Measurements from ENCODE around the gene REXO5. TPM values are rescaled to one million over a fixed set of nuclear protein-coding genes. Genes with fewer than 3 reads are reported as not detected.

Gene REXO5
- total RNA-seq, 2 donors from 2014 or later, result 1.0 to 2.2 TPM

GRCh38 chr16:20865420-20866131 is 59.2 kb downstream of the REXO5 start:
- intact Hi-C loops (cut with DNase I), result loop anchor here in 1 of 2 donors (5.0 kb wide), 1 partner anchor 42 kb away; no protein-coding TSS in a partner anchor
- DNase-seq (ENCODE audit: low spot score), result no peak

DNA sequence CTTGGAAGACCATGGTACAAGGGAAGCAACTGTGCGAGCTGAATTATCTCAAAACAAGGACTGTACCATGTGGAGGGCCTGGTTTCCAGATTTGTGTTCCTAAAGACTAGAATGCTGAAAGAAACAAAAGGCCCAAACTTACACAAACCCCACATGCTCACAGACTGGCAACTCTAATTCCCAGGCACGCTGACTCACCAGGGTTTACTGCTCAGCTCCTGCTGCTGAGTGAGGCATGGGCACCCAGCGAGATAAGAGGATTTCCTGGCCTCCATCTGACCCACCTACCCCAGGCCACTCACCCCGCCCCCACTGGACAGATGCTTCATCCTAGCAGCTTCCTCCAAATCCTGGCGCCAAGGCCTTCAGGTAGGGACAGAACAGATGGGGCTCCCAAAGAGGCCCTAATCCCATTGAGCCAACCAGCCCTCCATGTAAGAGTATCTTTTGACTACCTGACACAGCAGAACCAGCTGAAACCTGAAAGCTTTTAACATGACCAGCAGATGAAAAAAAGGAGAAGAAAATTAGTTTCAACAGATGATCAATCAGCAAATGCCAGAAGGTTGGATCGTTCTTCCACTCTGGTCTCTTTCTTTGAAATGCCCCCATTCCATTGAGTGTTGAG is 59.9 kb downstream of the REXO5 start:
- intact Hi-C loops (cut with DNase I), result loop anchor here in 1 of 2 donors (5.0 kb wide), 1 partner anchor 41 kb away; no protein-coding TSS in a partner anchor
- DNase-seq (ENCODE audit: low spot score), result peak; percentile 86

GRCh38 chr16:20866801-20867200 is 60.5 kb downstream of the REXO5 start:
- DNase-seq (ENCODE audit: low spot score), result no peak
- intact Hi-C loops (cut with DNase I), result loop anchor here in 1 of 2 donors (5.0 kb wide), 1 partner anchor 40 kb away; no protein-coding TSS in a partner anchor

DNA sequence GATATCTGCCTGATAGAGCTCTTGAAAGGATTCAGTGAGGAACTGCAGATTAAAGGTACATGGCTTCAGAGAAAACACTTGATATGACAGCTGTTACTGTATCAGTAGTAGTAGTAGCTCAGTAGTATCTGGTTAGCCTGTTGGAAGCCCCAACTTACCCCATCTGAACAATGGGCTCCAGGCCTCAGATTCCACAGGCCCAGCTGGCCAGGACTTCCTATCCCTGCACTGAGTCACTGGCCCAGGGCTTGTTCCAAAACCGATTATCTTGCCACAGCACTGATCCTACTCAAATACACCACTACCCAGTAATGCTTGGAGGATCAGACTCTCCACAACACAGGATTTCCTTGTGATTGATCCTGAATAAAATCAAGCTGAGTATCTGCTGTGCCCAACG is 61.3 kb downstream of the REXO5 start:
- DNase-seq (ENCODE audit: low spot score), result no peak
- intact Hi-C loops (cut with DNase I), result loop anchor here in 1 of 2 donors (5.0 kb wide), 1 partner anchor 40 kb away; no protein-coding TSS in a partner anchor

GRCh38 chr16:20868890-20869289 is 62.6 kb downstream of the REXO5 start:
- peak; percentile 94 for DNase-seq (ENCODE audit: low spot score)
- intact Hi-C loops (cut with DNase I), result loop anchor here in 1 of 2 donors (5.0 kb wide), 1 partner anchor 38 kb away; no protein-coding TSS in a partner anchor

- DNase-seq (ENCODE audit: low spot score), result no peak
- intact Hi-C loops (cut with DNase I), result no loop called here
Observed at GRCh38 chr16:20870122-20870820, 63.9 kb downstream of the REXO5 start.

GRCh38 chr16:20871258-20871657 is 64.9 kb downstream of the REXO5 start:
- intact Hi-C loops (cut with DNase I), result no loop called here
- no peak for DNase-seq (ENCODE audit: low spot score)

DNA sequence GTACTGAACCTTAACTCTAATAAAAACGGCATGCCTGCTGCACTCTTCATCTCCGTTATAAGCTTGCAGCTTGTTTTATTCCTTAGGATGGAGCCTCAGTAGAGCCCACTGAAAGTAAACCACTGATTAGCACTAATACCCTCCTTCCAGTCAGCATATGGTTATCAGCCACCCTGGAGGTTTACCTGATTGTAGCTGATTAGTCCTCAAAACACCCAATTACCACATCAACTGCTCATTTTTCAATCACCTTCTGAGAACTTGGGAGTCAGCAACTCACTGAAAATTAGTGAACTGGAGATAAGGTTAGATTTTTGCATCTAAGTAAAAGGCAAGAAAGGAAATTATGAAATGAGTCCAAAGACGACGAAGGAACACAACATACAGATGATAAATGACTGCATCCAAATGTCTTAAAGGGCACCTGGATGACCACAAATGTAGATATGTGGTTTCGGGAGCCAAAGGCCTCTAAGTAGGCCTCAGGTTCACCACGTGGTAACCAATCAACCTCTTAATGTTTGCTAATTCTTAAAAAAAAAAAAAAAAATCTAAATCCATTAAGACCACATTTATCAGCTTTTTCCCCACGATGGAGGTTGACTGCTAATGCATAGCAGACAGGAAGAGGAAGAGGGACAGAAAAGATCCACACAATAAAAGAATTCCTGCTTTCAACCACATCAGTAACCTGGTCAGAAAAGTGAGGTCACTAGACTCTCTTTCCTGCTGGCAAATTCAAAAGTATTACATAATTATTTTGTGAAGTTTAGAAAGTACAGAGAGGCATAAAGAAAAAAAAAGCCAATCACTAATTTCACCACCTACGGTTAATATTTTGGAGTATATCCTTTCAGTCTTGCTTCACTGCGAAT is 65.9 kb downstream of the REXO5 start:
- DNase-seq (ENCODE audit: low spot score), result no peak
- intact Hi-C loops (cut with DNase I), result no loop called here

- no peak for DNase-seq (ENCODE audit: low spot score)
- intact Hi-C loops (cut with DNase I), result no loop called here
Observed at GRCh38 chr16:20873331-20873730, 67.0 kb downstream of the REXO5 start.

GRCh38 chr16:20874088-20874581 is 67.8 kb downstream of the REXO5 start:
- intact Hi-C loops (cut with DNase I), result no loop called here

DNA sequence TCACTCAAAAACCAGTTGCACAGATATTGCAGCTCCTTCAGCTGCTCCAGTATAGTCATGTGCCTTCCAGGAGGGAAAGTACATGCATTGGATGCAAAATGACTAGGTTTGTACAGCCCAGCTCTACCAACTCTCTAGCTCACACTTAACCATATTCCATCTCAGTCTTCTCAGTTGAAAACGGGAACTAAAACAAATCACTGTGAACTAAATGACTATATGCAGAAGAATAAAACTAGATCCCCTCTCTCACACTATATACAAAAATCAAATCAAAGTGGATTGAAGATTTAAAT is 69.0 kb downstream of the REXO5 start:
- DNase-seq (ENCODE audit: low spot score), result no peak
- intact Hi-C loops (cut with DNase I), result no loop called here

More at GRCh38 chr16:20874088-20874581, 67.8 kb downstream of the REXO5 start:
- no peak for DNase-seq (ENCODE audit: low spot score)

GRCh38 chr16:20878682-20879147 is 72.4 kb downstream of the REXO5 start:
- intact Hi-C loops (cut with DNase I), result no loop called here
- no peak for DNase-seq (ENCODE audit: low spot score)

- DNase-seq (ENCODE audit: low spot score), result no peak
- intact Hi-C loops (cut with DNase I), result no loop called here
Observed at GRCh38 chr16:20879175-20880040, 73.1 kb downstream of the REXO5 start.

DNA sequence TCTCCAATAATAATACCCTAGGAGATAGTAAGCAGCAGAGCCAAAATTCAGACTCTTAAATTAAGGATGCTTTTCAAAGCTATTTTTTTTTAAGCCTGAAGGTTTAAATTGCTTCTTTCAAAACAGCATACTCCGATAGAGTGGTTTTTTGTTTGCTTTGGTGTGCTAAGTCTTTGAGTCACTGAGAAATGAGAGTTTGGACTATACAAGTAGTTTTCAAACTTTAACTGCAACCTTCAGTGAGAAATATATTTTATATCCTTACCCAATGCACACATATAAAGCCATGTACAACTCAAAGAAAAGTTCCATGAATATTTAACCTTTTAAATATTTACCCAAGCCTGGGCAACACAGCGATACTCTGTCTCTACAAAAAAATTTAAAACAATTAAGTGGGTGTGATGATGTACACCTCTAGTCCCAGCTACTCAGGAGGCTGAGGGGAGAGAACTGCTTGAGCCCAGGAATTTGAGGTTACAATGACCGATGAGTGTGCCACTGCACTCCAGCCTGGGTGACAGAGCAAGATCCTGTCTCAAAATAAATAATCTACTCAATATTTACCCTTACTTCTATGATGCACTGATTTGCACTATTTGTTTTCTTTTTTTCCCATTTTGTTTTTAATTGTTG is 74.7 kb downstream of the REXO5 start:
- intact Hi-C loops (cut with DNase I), result no loop called here
- no peak for DNase-seq (ENCODE audit: low spot score)

DNA sequence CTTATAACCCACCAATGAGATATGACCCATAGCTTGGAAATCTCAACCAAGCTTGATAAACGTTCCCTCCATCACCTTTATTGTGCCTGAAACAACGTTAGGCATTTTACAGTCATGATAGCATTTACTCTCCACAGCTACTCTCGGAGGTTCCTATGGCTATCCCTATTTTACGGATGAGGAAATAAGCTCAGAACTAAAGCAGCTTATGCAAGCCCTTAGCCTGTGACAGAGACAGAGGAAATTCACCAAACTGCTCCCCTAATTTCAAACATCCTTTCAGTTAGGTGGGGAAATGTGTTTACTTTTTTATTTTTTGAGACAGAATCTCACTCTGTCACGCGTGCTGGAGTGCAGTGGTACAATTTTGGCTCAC is 75.2 kb downstream of the REXO5 start:
- intact Hi-C loops (cut with DNase I), result no loop called here
- DNase-seq (ENCODE audit: low spot score), result no peak

GRCh38 chr16:20883554-20884239 is 77.4 kb downstream of the REXO5 start:
- intact Hi-C loops (cut with DNase I), result no loop called here
- DNase-seq (ENCODE audit: low spot score), result no peak

DNA sequence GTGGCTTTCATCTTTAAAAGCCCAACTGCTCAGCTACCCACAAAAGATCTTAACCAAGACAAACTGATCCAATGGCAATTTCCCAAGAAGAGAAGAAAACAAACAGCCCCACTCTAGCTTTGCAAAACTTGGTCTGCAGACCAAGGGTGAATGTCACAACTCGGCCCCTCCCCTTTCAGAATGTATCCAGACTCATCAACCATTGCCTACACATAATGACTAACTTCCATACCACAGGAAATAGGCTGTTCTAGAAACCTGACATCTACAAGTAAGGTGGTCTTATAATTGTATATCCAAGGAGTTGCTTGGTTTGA is 77.9 kb downstream of the REXO5 start:
- intact Hi-C loops (cut with DNase I), result no loop called here
- DNase-seq (ENCODE audit: low spot score), result no peak

Data from posterior vena cava (tissue), 2 donors.